Stimulated activated CD8-positive, alpha-beta memory T cell treated with anti-CD3 and anti-CD28 coated beads, Interleukin-7, amount 100 ng/mL, for 4 hours (primary cell): Measurements from ENCODE around the gene PXDN.
A peak's percentile ranks its signal among the peaks of the same experiment; 100 is the strongest.
"Not testable (repeated sequence)": the region's sequence is repeated elsewhere in the genome, so short reads cannot be mapped to it uniquely, and the experiment has no call there.

Source experiments
- DNase-seq, 2 donors: peaks; one replicate each; pipeline ENCODE4 v3.0.0-alpha.2; 2020; ENCODE audit warnings: low read depth in 2 of 2

Gene PXDN

GRCh38 chr2:1744446-1745170, at the start of gene PXDN:
Gene PXDN, minus strand, starts transcription at chr2:1744515. Its CDS starts 60 bp downstream, at chr2:1744455.
- no peak for DNase-seq

- DNase-seq = no peak
These were observed 49.6 kb upstream of the PXDN start for GRCh38 chr2:1793868-1794445.

- DNase-seq = no peak
These were observed 48.9 kb upstream of the PXDN start for GRCh38 chr2:1793001-1793867.

GRCh38 chr2:1791685-1792435, 47.5 kb upstream of the PXDN start:
- DNase-seq = no peak

- DNase-seq = no peak
These were observed 46.8 kb upstream of the PXDN start for GRCh38 chr2:1791006-1791605.

- DNase-seq = no peak
These were observed 46.2 kb upstream of the PXDN start for GRCh38 chr2:1790473-1790872.

GRCh38 chr2:1789610-1790009, 45.3 kb upstream of the PXDN start:
- no peak for DNase-seq

- no peak for DNase-seq
These were observed 44.2 kb upstream of the PXDN start for GRCh38 chr2:1788478-1788959.

- no peak for DNase-seq
These were observed 43.6 kb upstream of the PXDN start for GRCh38 chr2:1787755-1788477.

- DNase-seq = no peak
These were observed 40.8 kb upstream of the PXDN start for GRCh38 chr2:1784986-1785617.

- DNase-seq = no peak
These were observed 39.8 kb upstream of the PXDN start for GRCh38 chr2:1784087-1784486.

- DNase-seq = no peak
These were observed 38.2 kb upstream of the PXDN start for GRCh38 chr2:1782514-1782913.

- peak; percentile 35 to 58 for DNase-seq
These were observed 37.2 kb upstream of the PXDN start for GRCh38 chr2:1781291-1782080.

GRCh38 chr2:1780693-1781092, 36.4 kb upstream of the PXDN start:
- DNase-seq = no peak

- not testable (repeated sequence) for DNase-seq
These were observed 35.7 kb upstream of the PXDN start for GRCh38 chr2:1780054-1780453.

- no peak for DNase-seq
These were observed 34.3 kb upstream of the PXDN start for GRCh38 chr2:1778566-1778965.

GRCh38 chr2:1777781-1778180, 33.5 kb upstream of the PXDN start:
- no peak for DNase-seq

GRCh38 chr2:1777156-1777555, 32.8 kb upstream of the PXDN start:
- DNase-seq = no peak

GRCh38 chr2:1775511-1776035, 31.3 kb upstream of the PXDN start:
- DNase-seq = no peak
